Keratinocyte (primary cell): Measurements from ENCODE around the gene PLA1A. TPM values are rescaled to one million over a fixed set of nuclear protein-coding genes. Genes with fewer than 3 reads are reported as not detected.

Experiments
- DNase-seq: peaks from one replicate; pipeline ENCODE4 v3.0.0-alpha.2; 2011; ENCODE audit warnings: low read depth, missing footprints, low spot score
- FAIRE-seq: peaks from 2 replicates; lab custom pipeline; 2011; peaks lifted over from hg19 to GRCh38; lab: Jason Lieb, UNC
- H2AFZ ChIP-seq: 2 replicates; pipeline ENCODE4 v1.6.0; 2012; ENCODE audit warnings: low read length, control low read depth, inconsistent platforms; ENCODE audit not compliant: control insufficient read depth
- H3K27ac ChIP-seq: 2 replicates; pipeline ENCODE4 v1.5.1; 2011; ENCODE audit warnings: low read length; ENCODE audit not compliant: control insufficient read depth, insufficient read depth
- H3K27me3 ChIP-seq: 3 replicates; pipeline ENCODE4 v1.6.0; 2011; ENCODE audit warnings: low read length; ENCODE audit not compliant: control insufficient read depth, insufficient read depth; ENCODE audit errors: extremely low read depth
- H3K36me3 ChIP-seq, 2 experiments: 2 replicates in 1 of 2; 3 replicates in 1 of 2; pipeline ENCODE4 v1.5.1; 2011; ENCODE audit warnings: low read length in 2 of 2, mild to moderate bottlenecking in 1 of 2; ENCODE audit not compliant: control insufficient read depth in 2 of 2, insufficient read depth in 2 of 2; ENCODE audit errors: extremely low read depth in 1 of 2
- H3K4me1 ChIP-seq: 3 replicates; pipeline ENCODE4 v1.5.1; 2011; ENCODE audit warnings: low read length; ENCODE audit not compliant: control insufficient read depth, insufficient read depth; ENCODE audit errors: extremely low read depth
- H3K4me2 ChIP-seq: 3 replicates; pipeline ENCODE4 v1.6.0; 2011; ENCODE audit warnings: low read depth, low read length; ENCODE audit not compliant: control insufficient read depth, insufficient read depth; ENCODE audit errors: extremely low read depth
- H3K4me3 ChIP-seq, 3 experiments: fragments of 200-600 bp in 1 of 3; sonication (generic) in 1 of 3; 2 replicates in 2 of 3; 3 replicates in 1 of 3; pipeline ENCODE4 v1.5.1; 2011 to 2016; ENCODE audit warnings: low read length in 3 of 3, mild to moderate bottlenecking in 3 of 3, control low read depth in 2 of 3, inconsistent platforms in 1 of 3, low read depth in 1 of 3, mixed read lengths in 1 of 3, mixed run types in 1 of 3, moderate library complexity in 1 of 3; ENCODE audit not compliant: control insufficient read depth in 2 of 3, insufficient read depth in 2 of 3; ENCODE audit errors: extremely low read depth in 1 of 3
- H3K79me2 ChIP-seq: 2 replicates; pipeline ENCODE4 v1.6.0; 2012; ENCODE audit warnings: low read length; ENCODE audit not compliant: control insufficient read depth, insufficient read depth
- H3K9ac ChIP-seq: 3 replicates; pipeline ENCODE4 v1.6.0; 2011; ENCODE audit warnings: low read length; ENCODE audit not compliant: control insufficient read depth, insufficient read depth; ENCODE audit errors: extremely low read depth
- H3K9me1 ChIP-seq: 3 replicates; pipeline ENCODE4 v1.6.0; 2011; ENCODE audit warnings: low read length; ENCODE audit not compliant: control insufficient read depth, insufficient read depth; ENCODE audit errors: extremely low read depth
- H3K9me3 ChIP-seq: 2 replicates; pipeline ENCODE4 v1.5.1; 2012; ENCODE audit warnings: low read depth, low read length; ENCODE audit not compliant: control insufficient read depth
- H4K20me1 ChIP-seq: 3 replicates; pipeline ENCODE4 v1.6.0; 2011; ENCODE audit warnings: low read length; ENCODE audit not compliant: control insufficient read depth, insufficient read depth; ENCODE audit errors: extremely low read depth
- EZH2 ChIP-seq: IDR thresholded peaks from one replicate; pipeline ENCODE4 v1.6.1; 2012; ENCODE audit warnings: inconsistent platforms, mild to moderate bottlenecking, low read length, moderate library complexity
- dilution Hi-C: fragments of 300-500 bp; cut with MboI; formaldehyde crosslinking; loops from one replicate; pipeline ENCODE4 v1.7.0; 2020; ENCODE audit warnings: low sequenced_read_pairs; ENCODE audit not compliant: extremely low pct_ligation_motif_present
- polyA plus RNA-seq, 5 experiments: library from polyadenylated mRNA; depleted of rRNA in 3 of 5; stranded (reverse) in 3 of 5; stranded (forward) in 1 of 5; unstranded in 1 of 5; fragments of >200 nt; gene quantifications; 1 replicate in 1 of 5; 2 replicates in 3 of 5; 3 replicates in 1 of 5; pipeline versions ENCODE4 v1.2.1 to v1.2.3, GENCODE V29; 2011 to 2012; ENCODE audit warnings: missing spikeins in 2 of 5, low read depth in 1 of 5, low replicate concordance in 1 of 5
- TF ChIP-seq, protein P1 (sequence below), 3 experiments: IDR thresholded peaks in 1 of 3; conservative IDR thresholded peaks in 1 of 3; optimal IDR thresholded peaks in 1 of 3; 2 replicates in 2 of 3; 3 replicates in 1 of 3; pipeline versions ENCODE3 to v1.5.1; 2011; ENCODE audit warnings: low read length in 3 of 3, mild to moderate bottlenecking in 3 of 3, moderate library complexity in 2 of 3, control low read depth in 1 of 3, inconsistent platforms in 1 of 3; ENCODE audit not compliant: insufficient read depth in 2 of 3; ENCODE audit errors: extremely low read depth in 1 of 3

The PLA1A gene
- polyA plus RNA-seq, 1 donor (not counting 4 experiments of a cell fraction or from before 2014, with no cell fraction given): not detected

DNA sequence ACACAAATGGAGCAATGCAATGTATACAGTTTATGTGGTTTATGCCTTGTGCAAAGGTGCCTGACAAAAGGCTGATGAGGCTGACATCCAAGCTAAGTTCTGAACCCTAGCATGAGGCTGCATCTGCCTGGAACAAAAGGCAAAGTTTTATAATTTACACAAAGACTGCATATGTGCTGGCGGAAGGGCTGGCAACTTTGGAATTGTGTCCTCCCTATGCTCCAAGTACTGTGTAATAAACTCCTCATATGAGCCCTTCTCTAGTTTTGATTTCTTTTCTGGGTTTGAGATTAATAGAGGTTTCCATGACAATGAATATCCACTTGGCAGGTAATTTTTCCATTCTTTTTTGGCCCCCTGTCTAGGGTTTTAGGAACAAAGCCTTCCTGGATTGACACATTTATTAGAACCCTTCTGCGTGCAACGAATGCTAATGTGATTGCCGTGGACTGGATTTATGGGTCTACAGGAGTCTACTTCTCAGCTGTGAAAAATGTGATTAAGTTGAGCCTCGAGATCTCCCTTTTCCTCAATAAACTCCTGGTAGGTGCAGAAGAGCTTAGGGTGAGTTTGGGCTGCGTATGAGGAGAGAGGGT lies 10.8 kb downstream of the PLA1A start:
- dilution Hi-C loops: no loop called here
- DNase-seq: no peak
- Histone ChIP-seq H3K4me2 (no peak overlapping the region), H3K9me3 (no peaks in the 10 kb centered on the region), H2AFZ (no peak overlapping the region), H3K36me3 (no peaks in the 10 kb centered on the region), H3K79me2 (no peaks in the 10 kb centered on the region), H4K20me1 (no peaks in the 10 kb centered on the region), H3K4me3 (no peak overlapping the region), H3K27me3 (peaks cover 25% of the 10 kb centered on the region), H3K4me1 (no peaks in the 10 kb centered on the region), H3K9ac (no peak overlapping the region), H3K27ac (no peak overlapping the region), H3K9me1 (no peaks in the 10 kb centered on the region)
- TF ChIP-seq EZH2: no peak
- TF ChIP-seq, protein P1, sequence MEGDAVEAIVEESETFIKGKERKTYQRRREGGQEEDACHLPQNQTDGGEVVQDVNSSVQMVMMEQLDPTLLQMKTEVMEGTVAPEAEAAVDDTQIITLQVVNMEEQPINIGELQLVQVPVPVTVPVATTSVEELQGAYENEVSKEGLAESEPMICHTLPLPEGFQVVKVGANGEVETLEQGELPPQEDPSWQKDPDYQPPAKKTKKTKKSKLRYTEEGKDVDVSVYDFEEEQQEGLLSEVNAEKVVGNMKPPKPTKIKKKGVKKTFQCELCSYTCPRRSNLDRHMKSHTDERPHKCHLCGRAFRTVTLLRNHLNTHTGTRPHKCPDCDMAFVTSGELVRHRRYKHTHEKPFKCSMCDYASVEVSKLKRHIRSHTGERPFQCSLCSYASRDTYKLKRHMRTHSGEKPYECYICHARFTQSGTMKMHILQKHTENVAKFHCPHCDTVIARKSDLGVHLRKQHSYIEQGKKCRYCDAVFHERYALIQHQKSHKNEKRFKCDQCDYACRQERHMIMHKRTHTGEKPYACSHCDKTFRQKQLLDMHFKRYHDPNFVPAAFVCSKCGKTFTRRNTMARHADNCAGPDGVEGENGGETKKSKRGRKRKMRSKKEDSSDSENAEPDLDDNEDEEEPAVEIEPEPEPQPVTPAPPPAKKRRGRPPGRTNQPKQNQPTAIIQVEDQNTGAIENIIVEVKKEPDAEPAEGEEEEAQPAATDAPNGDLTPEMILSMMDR (optimal IDR thresholded peaks at IDR 0.05 in 1 of 3, IDR thresholded peaks at IDR 0.05 in 1 of 3, conservative IDR thresholded peaks at IDR 0.05 in 1 of 3; ENCODE audit: extremely low read depth in 1 of 3, insufficient read depth in 2 of 3, low read length in 3 of 3): no peak
- no peak for FAIRE-seq

DNA sequence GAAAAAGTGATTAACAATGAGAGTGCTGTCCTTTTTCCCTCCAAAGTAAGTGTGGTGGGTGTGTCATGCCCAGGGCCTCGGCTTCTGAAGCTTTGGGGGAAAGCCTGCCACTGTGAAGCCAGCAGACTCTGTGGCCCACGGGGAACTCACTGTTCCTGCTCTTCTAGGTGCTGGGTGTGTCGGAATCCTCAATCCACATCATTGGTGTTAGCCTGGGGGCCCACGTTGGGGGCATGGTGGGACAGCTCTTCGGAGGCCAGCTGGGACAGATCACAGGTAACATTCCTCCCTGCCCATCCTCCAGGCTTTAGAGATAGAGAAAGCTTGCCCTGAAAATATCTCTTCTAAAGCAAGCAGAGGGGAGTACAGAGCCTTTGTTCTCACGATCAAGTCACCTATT lies 11.6 kb downstream of the PLA1A start:
- no peaks in the 10 kb centered on the region for H3K36me3 ChIP-seq
- no peaks in the 10 kb centered on the region for H3K79me2 ChIP-seq
- TF ChIP-seq, protein P1 (optimal IDR thresholded peaks at IDR 0.05 in 1 of 3, IDR thresholded peaks at IDR 0.05 in 1 of 3, conservative IDR thresholded peaks at IDR 0.05 in 1 of 3; ENCODE audit: extremely low read depth in 1 of 3, insufficient read depth in 2 of 3, low read length in 3 of 3): no peak
- TF ChIP-seq EZH2: no peak
- H3K4me3 ChIP-seq: no peak overlapping the region
- no peak overlapping the region for H2AFZ ChIP-seq
- H3K4me1 ChIP-seq: no peaks in the 10 kb centered on the region
- H3K4me2 ChIP-seq: no peak overlapping the region
- FAIRE-seq: no peak
- H3K27me3 ChIP-seq: peaks cover 25% of the 10 kb centered on the region
- H3K27ac ChIP-seq: no peak overlapping the region
- H4K20me1 ChIP-seq: no peaks in the 10 kb centered on the region
- dilution Hi-C loops: no loop called here
- H3K9me3 ChIP-seq: no peaks in the 10 kb centered on the region
- no peaks in the 10 kb centered on the region for H3K9me1 ChIP-seq
- DNase-seq: no peak
- H3K9ac ChIP-seq: no peak overlapping the region
